GM08714 (cell line): Measurements from ENCODE around the gene RIMS4.
"Not testable (repeated sequence)": the region's sequence is repeated elsewhere in the genome, so short reads cannot be mapped to it uniquely, and the experiment has no call there.

Experiments
- H3K4me3 ChIP-seq: fragments of 200-500 bp; sonication (Bioruptor generic); 2 replicates; pipeline ENCODE4 v1.5.1; 2014; ENCODE audit warnings: mild to moderate bottlenecking, low read length, inconsistent platforms
- ZNF274 ChIP-seq: IDR thresholded peaks from 2 replicates; pipeline ENCODE4 v1.6.1; 2012; ENCODE audit warnings: mild to moderate bottlenecking, low read depth, low read length

Gene RIMS4

DNA sequence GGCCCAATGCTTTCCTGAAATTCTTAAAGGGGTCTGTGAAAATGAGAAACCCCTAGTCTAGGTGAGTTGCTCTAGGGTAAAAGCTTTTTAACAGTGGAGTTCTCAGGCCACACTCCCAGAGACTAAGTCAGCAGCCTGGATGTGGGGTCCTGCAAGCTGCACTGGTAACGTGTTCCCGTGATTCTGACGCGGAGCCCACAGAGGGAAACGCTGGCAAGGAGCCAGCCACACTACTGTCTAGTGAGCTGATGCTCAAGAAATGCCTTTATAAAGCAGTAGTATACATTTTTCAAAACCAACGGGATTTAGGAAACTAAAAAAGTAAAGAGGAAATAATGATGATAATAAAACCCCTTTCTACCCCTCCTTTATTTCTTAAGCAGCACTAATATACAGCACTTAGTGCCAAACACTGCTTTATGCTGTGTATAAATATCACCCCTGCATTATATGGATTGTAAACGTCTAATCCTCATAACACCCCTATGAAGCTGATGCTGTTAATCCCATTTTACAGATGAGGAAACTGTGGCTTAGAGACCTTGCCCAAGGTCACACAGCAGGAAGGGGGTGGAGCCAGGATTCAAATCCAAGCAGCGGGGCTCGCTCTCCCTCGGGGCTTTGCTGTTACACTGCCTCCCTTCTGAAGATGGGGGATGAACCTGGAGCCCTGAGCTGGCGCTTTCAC, 39.7 kb downstream of the RIMS4 start:
- TF ChIP-seq ZNF274: no peak
- no peak overlapping the region for H3K4me3 ChIP-seq

DNA sequence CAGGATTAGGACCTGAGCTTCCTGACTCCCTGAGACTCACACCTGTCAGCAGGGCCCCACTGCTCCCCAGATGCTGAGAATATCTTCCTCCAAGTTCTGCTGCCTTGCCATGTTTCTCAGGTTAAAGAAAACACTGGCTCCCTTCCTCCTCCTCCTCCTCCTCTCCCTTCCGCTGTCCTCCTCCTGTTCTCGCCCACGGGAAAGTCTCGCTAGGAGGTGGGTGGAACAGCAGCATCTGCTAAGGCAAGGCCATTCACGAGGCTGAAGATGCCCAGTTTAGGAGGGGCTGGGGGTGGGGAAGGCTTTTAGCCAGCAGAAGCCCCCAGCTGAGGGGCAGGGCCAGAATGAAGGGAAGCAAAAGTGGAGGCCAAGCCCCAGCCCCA, 40.9 kb downstream of the RIMS4 start:
- no peak overlapping the region for H3K4me3 ChIP-seq
- TF ChIP-seq ZNF274: no peak

DNA sequence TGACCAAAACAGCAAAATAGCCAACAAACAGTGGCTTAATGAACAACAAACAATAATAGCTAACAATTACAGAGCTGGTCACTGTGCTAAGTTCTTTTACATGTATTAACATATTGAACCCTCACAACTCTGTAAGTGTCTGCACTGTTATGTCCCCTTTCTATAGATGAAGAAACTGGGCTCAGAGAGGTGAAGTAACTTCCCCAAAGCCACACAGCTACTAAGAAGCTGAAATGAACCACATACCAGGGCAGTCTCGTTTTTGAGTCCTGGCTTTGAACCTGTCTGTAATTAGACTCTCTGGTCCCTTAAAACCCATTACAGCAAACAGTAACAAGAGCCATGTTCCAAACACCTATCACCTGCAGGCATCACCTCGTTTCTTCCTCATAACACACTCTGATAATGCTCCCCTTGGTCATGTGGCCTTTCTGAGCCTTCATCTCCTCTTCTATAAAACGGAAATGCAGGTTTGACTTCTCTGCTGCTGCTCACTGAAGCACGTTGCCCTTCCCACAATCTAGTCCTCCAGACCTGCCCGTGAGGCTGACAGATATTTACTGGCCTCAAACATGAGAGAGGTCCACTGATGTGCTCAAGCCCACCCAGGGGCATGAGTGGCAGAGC, 41.4 kb downstream of the RIMS4 start:
- TF ChIP-seq ZNF274: no peak
- no peak overlapping the region for H3K4me3 ChIP-seq

DNA sequence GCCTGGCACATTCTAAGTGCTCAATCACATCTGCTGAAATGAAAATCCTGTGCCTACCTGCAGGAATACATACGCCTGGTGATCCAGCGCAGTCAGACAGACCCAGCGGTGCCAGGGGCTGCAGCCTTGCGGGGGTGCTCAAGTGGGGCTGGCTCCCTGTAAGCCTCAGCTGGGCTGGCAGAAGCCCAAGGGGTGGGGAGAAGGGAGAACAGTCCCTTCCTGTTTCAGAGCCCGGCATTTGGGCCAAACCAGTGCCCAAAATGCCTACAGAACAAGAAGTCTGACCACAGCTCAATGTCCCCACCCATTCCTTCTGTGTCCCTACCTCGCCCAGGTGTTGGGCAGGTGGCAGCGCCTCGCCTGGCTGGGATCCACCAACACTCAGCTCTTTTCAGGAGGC, 42.1 kb downstream of the RIMS4 start:
- H3K4me3 ChIP-seq: no peak overlapping the region
- no peak for TF ChIP-seq ZNF274

DNA sequence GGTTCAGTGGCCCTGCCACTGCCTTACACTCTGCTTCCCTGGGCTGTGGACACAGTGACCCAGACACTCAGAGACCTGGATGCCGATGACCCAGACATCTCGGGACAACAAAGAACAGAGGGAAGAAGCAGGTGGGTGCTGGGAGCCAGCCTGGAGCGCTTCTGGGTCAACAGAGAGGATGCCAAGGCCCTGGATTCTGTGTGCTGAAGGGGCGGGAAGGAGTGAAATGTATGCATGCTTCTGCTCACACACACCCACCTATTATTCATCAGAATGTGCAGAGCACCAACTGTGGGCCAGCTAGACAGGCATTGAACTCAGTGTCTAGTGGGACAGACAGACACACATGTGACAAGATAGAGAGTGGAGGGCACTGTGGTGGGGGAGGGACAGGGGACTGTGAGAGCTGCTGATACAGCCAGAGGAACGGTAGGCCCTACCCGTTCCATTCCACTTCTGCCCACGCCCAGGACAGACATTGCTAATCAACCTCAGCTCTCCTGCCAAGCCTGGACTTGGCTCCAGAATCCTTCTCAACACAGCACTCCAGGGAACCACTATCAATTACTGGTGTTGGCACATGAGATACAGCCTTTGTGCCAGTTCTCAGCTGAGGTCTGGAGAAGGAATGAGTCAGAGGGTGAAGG, 44.5 kb downstream of the RIMS4 start:
- TF ChIP-seq ZNF274: no peak

DNA sequence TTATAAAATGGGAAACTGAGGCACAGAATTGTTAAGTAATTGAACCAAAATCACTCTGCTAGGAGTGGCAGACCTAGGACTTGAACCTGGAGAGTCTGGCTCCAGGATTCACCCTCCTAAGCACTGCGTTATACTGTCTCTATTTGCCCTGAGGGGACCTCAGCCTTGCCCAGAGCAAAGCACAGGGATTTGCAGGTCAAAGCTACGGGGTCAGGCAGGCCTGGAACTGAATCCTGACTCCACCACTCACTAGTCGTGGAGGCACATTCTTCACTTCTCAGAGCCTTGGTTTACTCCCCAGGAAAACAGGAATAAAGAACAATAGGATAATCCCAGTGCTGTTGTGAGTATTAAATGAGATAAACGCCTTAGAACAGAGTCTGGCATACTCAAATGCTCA, 45.3 kb downstream of the RIMS4 start:
- no peak overlapping the region for H3K4me3 ChIP-seq
- TF ChIP-seq ZNF274: no peak

More for the DNA sequence above, 44.5 kb downstream of the RIMS4 start:
- no peak overlapping the region for H3K4me3 ChIP-seq

DNA sequence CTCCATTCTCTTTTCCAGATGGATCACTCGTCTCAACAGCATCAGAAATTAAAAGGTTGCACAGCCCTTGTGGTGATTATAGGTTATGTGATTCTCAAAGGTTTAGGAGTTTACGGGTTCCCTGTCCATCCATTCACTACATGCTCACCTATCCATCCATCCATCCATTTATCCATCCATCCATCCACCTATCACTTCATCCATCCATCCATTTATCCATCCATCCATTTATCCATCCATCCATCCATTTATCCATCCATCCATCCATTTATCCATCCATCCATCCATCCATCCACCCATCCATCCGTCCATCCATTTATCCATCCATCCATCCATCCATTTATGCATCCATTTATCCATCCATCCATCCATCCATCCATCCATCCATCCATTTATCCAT, 46.5 kb downstream of the RIMS4 start:
- H3K4me3 ChIP-seq: not testable (repeated sequence)

DNA sequence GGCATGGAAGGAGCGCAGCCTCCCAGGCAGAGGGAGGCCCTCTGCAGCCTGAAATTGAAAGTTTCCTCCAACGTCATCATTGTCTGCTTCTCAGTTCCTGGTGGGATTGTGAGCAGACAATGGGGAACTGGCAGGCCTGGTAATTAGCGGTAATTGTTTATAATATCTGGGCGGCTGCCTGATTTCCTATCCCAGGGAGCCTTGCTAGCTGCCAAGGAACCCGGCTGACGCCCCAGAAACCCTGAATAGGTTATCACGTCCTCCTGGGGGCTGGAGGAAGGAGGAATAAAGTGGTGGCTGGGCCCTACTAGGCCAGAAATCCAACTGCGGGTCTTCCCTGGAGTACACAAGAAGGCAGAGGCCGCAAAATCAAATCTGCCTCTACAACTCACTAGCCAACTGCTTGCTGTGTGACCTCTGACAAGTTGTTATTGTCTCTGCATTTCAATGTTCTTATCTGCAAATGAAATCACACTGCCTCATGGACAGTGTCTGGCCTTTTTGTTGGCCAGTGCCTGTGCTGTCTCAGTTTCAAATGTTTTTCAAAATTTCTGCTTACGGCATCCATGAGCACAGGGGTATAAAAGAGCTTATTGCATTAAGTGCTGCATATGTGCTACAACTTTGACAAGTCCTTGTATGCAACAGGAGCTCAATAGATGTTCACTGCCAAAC, 47.7 kb downstream of the RIMS4 start:
- H3K4me3 ChIP-seq: no peak overlapping the region
- no peak for TF ChIP-seq ZNF274

DNA sequence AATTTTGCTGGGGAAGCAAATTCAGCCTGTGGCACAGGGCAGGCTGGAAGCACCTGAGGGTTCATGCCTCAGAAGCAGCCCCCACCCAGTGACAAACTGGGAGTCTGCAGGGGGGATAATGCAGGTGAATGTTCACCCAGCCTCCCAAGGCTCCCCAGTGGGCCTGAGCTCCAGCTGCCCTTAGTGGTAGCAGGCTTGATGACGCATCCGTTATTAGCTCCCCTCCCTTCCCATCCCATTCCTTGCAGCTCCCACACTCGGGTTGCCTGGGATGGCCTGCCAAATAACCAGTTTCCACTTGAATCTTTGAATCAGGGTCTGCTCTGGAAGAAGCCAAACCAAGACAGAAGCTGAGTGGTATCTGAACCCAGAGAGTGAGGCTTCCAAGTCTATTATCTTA, 48.9 kb downstream of the RIMS4 start:
- H3K4me3 ChIP-seq: no peak overlapping the region
- no peak for TF ChIP-seq ZNF274

DNA sequence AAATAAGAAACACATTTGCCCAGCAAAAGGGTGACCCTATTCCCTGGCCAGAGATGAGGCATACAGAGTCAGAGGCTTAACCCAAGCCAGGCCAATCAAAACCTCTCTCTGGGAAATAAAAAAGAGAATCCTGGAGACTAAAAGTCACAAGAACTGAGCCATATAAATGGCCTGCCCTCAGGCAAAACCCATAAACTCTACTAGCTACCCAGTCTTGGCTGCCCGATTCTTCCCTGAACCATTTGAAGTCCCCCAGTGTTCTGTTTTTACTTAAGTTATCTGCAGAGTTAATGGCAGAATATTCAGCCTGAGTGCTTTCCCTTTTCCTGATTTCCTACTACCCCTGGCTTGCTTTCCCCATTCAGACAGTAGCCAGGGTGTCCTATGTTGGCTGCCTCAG, 50.8 kb downstream of the RIMS4 start:
- TF ChIP-seq ZNF274: no peak
- H3K4me3 ChIP-seq: no peak overlapping the region

DNA sequence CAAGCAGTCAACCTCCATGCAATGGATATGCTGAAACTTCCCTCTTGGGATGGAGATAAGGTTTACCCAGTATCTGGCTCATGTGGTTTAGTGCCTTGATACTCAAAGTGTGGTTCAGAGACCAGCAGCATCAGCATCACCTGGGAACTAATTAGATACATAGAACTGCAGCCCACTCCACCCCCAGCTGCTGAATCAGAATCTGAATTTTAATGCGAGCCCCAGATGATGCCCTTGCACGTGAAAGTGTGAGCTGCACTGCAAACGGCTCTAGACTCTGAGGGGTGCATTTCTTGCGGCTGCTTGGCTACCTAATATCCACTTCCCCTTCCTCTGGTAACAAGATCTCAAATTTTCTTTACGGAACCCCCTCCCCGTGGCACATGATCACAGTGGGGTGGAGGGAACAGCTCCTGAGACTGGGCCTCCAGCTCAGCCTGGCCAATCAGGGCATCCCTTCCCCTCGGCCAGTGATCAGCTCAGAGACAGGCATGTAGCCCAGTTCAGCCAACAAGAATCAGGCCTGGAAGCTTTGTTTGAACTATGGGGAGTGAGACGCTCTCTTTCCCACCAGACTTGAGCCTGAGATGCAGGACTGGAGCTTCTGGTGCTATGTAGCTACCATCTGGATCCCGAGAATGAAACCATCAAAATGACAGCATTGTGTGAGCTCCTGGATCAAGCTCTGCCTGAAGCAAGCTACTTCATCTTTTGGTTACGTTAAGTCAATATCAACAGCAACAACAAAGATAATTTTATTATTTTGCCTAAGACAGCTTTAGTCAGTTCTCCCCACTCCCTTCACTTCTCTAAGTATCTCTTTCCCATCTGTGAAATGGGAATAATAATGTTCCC, 51.9 kb downstream of the RIMS4 start:
- TF ChIP-seq ZNF274: no peak
- H3K4me3 ChIP-seq: no peak overlapping the region

DNA sequence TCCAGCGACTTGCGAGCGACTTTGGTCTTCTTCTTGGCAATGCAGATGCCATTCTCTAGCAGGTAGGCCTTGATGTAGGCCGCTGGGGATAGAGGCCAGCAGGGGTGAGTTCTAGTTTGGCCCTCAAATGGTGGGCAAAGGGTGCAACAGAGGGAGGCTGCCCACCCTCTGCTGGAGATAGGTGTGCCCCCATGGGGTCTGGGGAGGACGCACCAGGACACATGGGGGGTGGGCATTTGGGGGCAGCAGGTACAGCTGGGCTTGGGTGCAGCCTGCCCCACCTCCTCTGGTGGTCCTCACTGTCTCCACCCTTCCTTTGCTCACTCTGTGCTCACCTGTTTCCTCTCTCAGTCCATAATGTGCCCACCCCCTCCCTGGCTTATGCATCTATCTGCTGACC, 53.4 kb downstream of the RIMS4 start:
- no peak overlapping the region for H3K4me3 ChIP-seq
- no peak for TF ChIP-seq ZNF274

DNA sequence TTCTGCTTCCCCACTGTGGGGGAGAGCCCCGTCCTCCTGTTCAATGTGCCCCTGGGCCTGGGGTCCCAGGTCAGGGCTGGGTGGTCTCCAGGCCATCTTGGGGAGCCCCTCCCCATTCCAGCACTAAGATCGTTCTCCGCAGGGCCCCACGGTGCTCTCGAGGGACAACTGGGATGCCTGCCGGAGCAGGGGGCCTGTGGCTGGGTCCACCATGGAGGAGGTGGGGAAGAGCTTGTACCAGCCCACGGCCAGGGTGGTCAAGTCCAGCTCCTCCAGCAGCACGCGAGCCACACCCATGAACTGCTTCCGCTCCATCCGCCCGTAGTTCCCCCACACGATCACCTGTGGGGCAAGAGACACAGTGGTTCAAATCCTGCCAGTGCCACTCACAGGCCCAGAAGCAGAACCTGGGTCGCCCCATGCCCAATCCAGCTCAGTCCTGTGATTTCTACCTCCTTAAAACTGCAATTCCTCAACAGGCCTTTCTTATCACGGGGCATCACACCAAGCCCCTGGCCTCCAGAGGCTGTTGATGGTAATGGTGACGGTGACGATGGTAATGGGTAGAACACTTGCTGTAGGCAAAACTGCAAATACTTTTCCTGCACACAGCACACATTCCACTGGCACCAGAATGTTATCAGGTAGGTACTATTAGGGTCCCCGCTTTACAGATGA, 54.2 kb downstream of the RIMS4 start:
- H3K4me3 ChIP-seq: no peak overlapping the region
- no peak for TF ChIP-seq ZNF274
